ENCODE data around the gene KIF4A. TPM values are rescaled to one million over a fixed set of nuclear protein-coding genes. Genes with fewer than 3 reads are reported as not detected.

The KIF4A gene
- total RNA-seq, 1 experiment from 2014 or later = 25.7 TPM

- peak overlapping the region; percentile 67 for H3K4me3 ChIP-seq (ENCODE audit: insufficient read depth, low read depth, low read length)
- no peaks in the 10 kb centered on the region for H3K36me3 ChIP-seq (replicated peaks; ENCODE audit: control insufficient read depth, insufficient read depth, low read length)
- peaks cover 2% of the 10 kb centered on the region; the same call in 1 of the 2 replicates for H3K27me3 ChIP-seq (ENCODE audit: control insufficient read depth, insufficient read depth, low read length)
- DNase-seq = peak; percentile 87
Measured at GRCh38 chrX:70433848-70434351, 144.0 kb downstream of the KIF4A start.

- peak; percentile 94 for DNase-seq
- Histone ChIP-seq H3K4me3 (ENCODE audit: insufficient read depth, low read depth, low read length) (peak overlapping the region; percentile 67), H3K27me3 (ENCODE audit: control insufficient read depth, insufficient read depth, low read length) (peaks cover 2% of the 10 kb centered on the region; the same call in 1 of the 2 replicates), H3K36me3 (replicated peaks; ENCODE audit: control insufficient read depth, insufficient read depth, low read length) (no peaks in the 10 kb centered on the region)
Measured at GRCh38 chrX:70434352-70434866, 144.5 kb downstream of the KIF4A start.

- Histone ChIP-seq H3K36me3 (replicated peaks; ENCODE audit: control insufficient read depth, insufficient read depth, low read length) (no peaks in the 10 kb centered on the region), H3K27me3 (ENCODE audit: control insufficient read depth, insufficient read depth, low read length) (peaks cover 2% of the 10 kb centered on the region; the same call in 1 of the 2 replicates), H3K4me3 (ENCODE audit: insufficient read depth, low read depth, low read length) (peak overlapping the region; percentile 56)
- no peak for DNase-seq
Measured at GRCh38 chrX:70434914-70435586, 145.1 kb downstream of the KIF4A start.

GRCh38 chrX:70436343-70436742 is 146.4 kb downstream of the KIF4A start:
- Histone ChIP-seq H3K36me3 (replicated peaks; ENCODE audit: control insufficient read depth, insufficient read depth, low read length) (no peaks in the 10 kb centered on the region), H3K4me3 (ENCODE audit: insufficient read depth, low read depth, low read length) (no peak overlapping the region), H3K27me3 (ENCODE audit: control insufficient read depth, insufficient read depth, low read length) (peaks cover 2% of the 10 kb centered on the region; the same call in 1 of the 2 replicates)
- DNase-seq = peak; percentile 78

- Histone ChIP-seq H3K27me3 (ENCODE audit: control insufficient read depth, insufficient read depth, low read length) (peaks cover 2% of the 10 kb centered on the region; the same call in 1 of the 2 replicates), H3K4me3 (ENCODE audit: insufficient read depth, low read depth, low read length) (no peak overlapping the region), H3K36me3 (replicated peaks; ENCODE audit: control insufficient read depth, insufficient read depth, low read length) (no peaks in the 10 kb centered on the region)
- no peak for DNase-seq
Measured at GRCh38 chrX:70437011-70437410, 147.1 kb downstream of the KIF4A start.

GRCh38 chrX:70437921-70438665 is 148.2 kb downstream of the KIF4A start:
- no peaks in the 10 kb centered on the region for H3K36me3 ChIP-seq (replicated peaks; ENCODE audit: control insufficient read depth, insufficient read depth, low read length)

GRCh38 chrX:70439016-70439415 is 149.1 kb downstream of the KIF4A start:
- DNase-seq = no peak
- Histone ChIP-seq H3K4me3 (ENCODE audit: insufficient read depth, low read depth, low read length) (no peak overlapping the region), H3K27me3 (ENCODE audit: control insufficient read depth, insufficient read depth, low read length) (peaks cover 2% of the 10 kb centered on the region; the same call in 1 of the 2 replicates), H3K36me3 (replicated peaks; ENCODE audit: control insufficient read depth, insufficient read depth, low read length) (no peaks in the 10 kb centered on the region)

More at GRCh38 chrX:70437921-70438665, 148.2 kb downstream of the KIF4A start:
- H3K4me3 ChIP-seq (ENCODE audit: insufficient read depth, low read depth, low read length) = no peak overlapping the region
- peaks cover 2% of the 10 kb centered on the region; the same call in 1 of the 2 replicates for H3K27me3 ChIP-seq (ENCODE audit: control insufficient read depth, insufficient read depth, low read length)
- DNase-seq = no peak

- H3K27me3 ChIP-seq (ENCODE audit: control insufficient read depth, insufficient read depth, low read length) = peaks cover 11% of the 10 kb centered on the region
- no peak overlapping the region for H3K4me3 ChIP-seq (ENCODE audit: insufficient read depth, low read depth, low read length)
- peak; percentile 4 for DNase-seq
- H3K36me3 ChIP-seq (replicated peaks; ENCODE audit: control insufficient read depth, insufficient read depth, low read length) = no peaks in the 10 kb centered on the region
Measured at GRCh38 chrX:70442224-70442623, 152.3 kb downstream of the KIF4A start.

GRCh38 chrX:70444326-70444945 is 154.5 kb downstream of the KIF4A start, which contains the start of gene DLG3:
TSS of gene DLG3 (plus strand) at chrX:70444835. CDS start at chrX:70445202, 367 bp downstream.
- peak within 1 kb of the TSS; percentile 12; the same call in 1 of the 2 replicates for H3K4me3 ChIP-seq (ENCODE audit: insufficient read depth, low read depth, low read length)
- peak; percentile 89 for DNase-seq
- H3K36me3 ChIP-seq (replicated peaks; ENCODE audit: control insufficient read depth, insufficient read depth, low read length) = no peaks in the 10 kb centered on the region
- H3K27me3 ChIP-seq (ENCODE audit: control insufficient read depth, insufficient read depth, low read length) = peaks cover 11% of the 10 kb centered on the region

- Histone ChIP-seq H3K27me3 (ENCODE audit: control insufficient read depth, insufficient read depth, low read length) (peaks cover 11% of the 10 kb centered on the region), H3K4me3 (ENCODE audit: insufficient read depth, low read depth, low read length) (peak overlapping the region; percentile 12; the same call in 1 of the 2 replicates), H3K36me3 (replicated peaks; ENCODE audit: control insufficient read depth, insufficient read depth, low read length) (no peaks in the 10 kb centered on the region)
- DNase-seq = peak; percentile 55
Measured at GRCh38 chrX:70444946-70445656, 155.2 kb downstream of the KIF4A start.

GRCh38 chrX:70445951-70446350 is 156.0 kb downstream of the KIF4A start:
- peak; percentile 16 for DNase-seq
- Histone ChIP-seq H3K36me3 (replicated peaks; ENCODE audit: control insufficient read depth, insufficient read depth, low read length) (no peaks in the 10 kb centered on the region), H3K4me3 (ENCODE audit: insufficient read depth, low read depth, low read length) (no peak overlapping the region), H3K27me3 (ENCODE audit: control insufficient read depth, insufficient read depth, low read length) (peaks cover 11% of the 10 kb centered on the region)

- Histone ChIP-seq H3K27me3 (ENCODE audit: control insufficient read depth, insufficient read depth, low read length) (peaks cover 11% of the 10 kb centered on the region), H3K4me3 (ENCODE audit: insufficient read depth, low read depth, low read length) (no peak overlapping the region), H3K36me3 (replicated peaks; ENCODE audit: control insufficient read depth, insufficient read depth, low read length) (no peaks in the 10 kb centered on the region)
- DNase-seq = peak; percentile 23
Measured at GRCh38 chrX:70446380-70447350, 156.8 kb downstream of the KIF4A start.

- no peaks in the 10 kb centered on the region for H3K36me3 ChIP-seq (replicated peaks; ENCODE audit: control insufficient read depth, insufficient read depth, low read length)
- peaks cover 8% of the 10 kb centered on the region for H3K27me3 ChIP-seq (ENCODE audit: control insufficient read depth, insufficient read depth, low read length)
- H3K4me3 ChIP-seq (ENCODE audit: insufficient read depth, low read depth, low read length) = no peak overlapping the region
- no peak for DNase-seq
Measured at GRCh38 chrX:70449457-70449966, 159.6 kb downstream of the KIF4A start.
